GM12878 (cell line): ENCODE data around the gene ARCN1. TPM values are rescaled to one million over a fixed set of nuclear protein-coding genes. Genes with fewer than 3 reads are reported as not detected.
"Not testable (repeated sequence)": the region's sequence is repeated elsewhere in the genome, so short reads cannot be mapped to it uniquely, and the experiment has no call there.

Experiments
- ATAC-seq: fragments of 200-7000 bp; cut with Tn5 transposase; 3 replicates; pipeline ENCODE4 v1.9.1; 2020; ENCODE audit warnings: mild to moderate bottlenecking, moderate library complexity
- BruUV-seq: library from RNA; stranded (reverse); fragments of 400-500 nt; replicated peaks from 2 replicates; lab custom pipeline; 2021; lab: Mats Ljungman, UMichigan
- CTCF ChIA-PET: fragments of 300-600 bp; sonication (Branson Sonifier 250); formaldehyde crosslinking; extraction: SDS; loops from one replicate; lab custom pipeline; 2021; ENCODE audit warnings: inconsistent platforms; lab: Yijun Ruan, JAX
- POLR2A ChIA-PET: fragments of 350-600 bp; formaldehyde crosslinking; extraction: SDS; loops from one replicate; lab custom pipeline; 2021; ENCODE audit warnings: inconsistent platforms; lab: Charles Lee
- RAD21 ChIA-PET: fragments of 300-600 bp; sonication (Branson Sonifier 250); formaldehyde crosslinking; loops from one replicate; lab custom pipeline; 2023; ENCODE audit warnings: antibody characterized with exemption; ENCODE audit not compliant: unreplicated experiment; lab: Charles Lee
- SMC1A ChIA-PET: fragments of 300-600 bp; sonication (Branson Sonifier 250); formaldehyde crosslinking; loops from one replicate; lab custom pipeline; 2023; ENCODE audit not compliant: unreplicated experiment, uncharacterized antibody; lab: Charles Lee
- DNase-seq: peaks from one replicate; pipeline ENCODE4 v3.0.0-alpha.2; 2011; ENCODE audit warnings: low read depth, low spot score
- FAIRE-seq: peaks from 3 replicates; lab custom pipeline; 2011; peaks lifted over from hg19 to GRCh38; lab: Jason Lieb, UNC
- H2AFZ ChIP-seq: 2 replicates; pipeline ENCODE4 v1.6.0; 2011; ENCODE audit warnings: low read depth, low read length, control low read depth; ENCODE audit not compliant: control insufficient read depth
- H3K27ac ChIP-seq: 2 replicates; pipeline ENCODE4 v1.5.1; 2011; ENCODE audit warnings: control low read depth; ENCODE audit not compliant: control insufficient read depth, insufficient read depth
- H3K27me3 ChIP-seq, 2 experiments: replicated peaks in 1 of 2; 2 replicates each; pipeline versions ENCODE4 v1.6.0 to v1.6.1; 2011; ENCODE audit warnings: low read length in 1 of 2; ENCODE audit not compliant: control insufficient read depth in 2 of 2, insufficient read depth in 2 of 2
- H3K36me3 ChIP-seq, 2 experiments: 2 replicates each; pipeline ENCODE4 v1.5.1; 2011; ENCODE audit warnings: low read length in 1 of 2; ENCODE audit not compliant: control insufficient read depth in 2 of 2, insufficient read depth in 2 of 2
- H3K4me1 ChIP-seq: 2 replicates; pipeline ENCODE4 v1.6.1; 2011; ENCODE audit warnings: mild to moderate bottlenecking, low read length, moderate library complexity, mixed read lengths; ENCODE audit not compliant: control insufficient read depth, insufficient read depth
- H3K4me2 ChIP-seq: 2 replicates; pipeline ENCODE4 v1.6.0; 2011; ENCODE audit warnings: control low read depth; ENCODE audit not compliant: control insufficient read depth, insufficient read depth
- H3K4me3 ChIP-seq: fragments of 200-600 bp; sonication (generic); 2 replicates; pipeline ENCODE4 v1.5.1; 2016
- H3K79me2 ChIP-seq: 2 replicates; pipeline ENCODE4 v1.6.0; 2011; ENCODE audit warnings: low read length; ENCODE audit not compliant: control insufficient read depth, insufficient read depth
- H3K9ac ChIP-seq: 2 replicates; pipeline ENCODE4 v1.8.0; 2011; ENCODE audit warnings: low read length, control low read depth, mixed read lengths; ENCODE audit not compliant: control insufficient read depth, insufficient read depth
- H3K9me3 ChIP-seq: replicated peaks from 3 replicates; pipeline ENCODE4 v1.5.1; 2011; ENCODE audit warnings: mild to moderate bottlenecking, low read length; ENCODE audit not compliant: control insufficient read depth, insufficient read depth
- H4K20me1 ChIP-seq: 2 replicates; pipeline ENCODE4 v1.6.0; 2011; ENCODE audit not compliant: control insufficient read depth, insufficient read depth
- BACH1 ChIP-seq: fragments of 450-650 bp; IDR thresholded peaks from 2 replicates; pipeline ENCODE4 v1.6.1; 2017; ENCODE audit warnings: mild to moderate bottlenecking, borderline replicate concordance
- EED ChIP-seq: sonication (generic); IDR thresholded peaks from 2 replicates; pipeline ENCODE4 v1.6.1; 2016; ENCODE audit warnings: antibody characterized with exemption, low read depth
- EP300 ChIP-seq, 2 experiments: fragments of 150-350 bp in 1 of 2; IDR thresholded peaks; 2 replicates each; pipeline ENCODE4 v1.6.1; 2011 to 2012; ENCODE audit warnings: low read depth in 2 of 2, low read length in 2 of 2, borderline replicate concordance in 1 of 2, improper control_type of control experiment in 1 of 2, inconsistent platforms in 1 of 2; ENCODE audit not compliant: control insufficient read depth in 1 of 2
- EZH2 ChIP-seq: IDR thresholded peaks from 2 replicates; pipeline ENCODE4 v1.6.1; 2012; ENCODE audit warnings: low read depth, mild to moderate bottlenecking, control low read depth, inconsistent platforms, low read length, borderline replicate concordance; ENCODE audit not compliant: control insufficient read depth
- HDAC6 ChIP-seq: fragments of 200-600 bp; sonication (generic); IDR thresholded peaks from one replicate; pipeline ENCODE4 v1.8.0; 2017; ENCODE audit warnings: antibody characterized with exemption; ENCODE audit not compliant: unreplicated experiment
- HDGF ChIP-seq: fragments of 450-650 bp; IDR thresholded peaks from 2 replicates; pipeline ENCODE4 v1.6.1; 2016; ENCODE audit warnings: antibody characterized with exemption
- IRF4 ChIP-seq: IDR thresholded peaks from 2 replicates; pipeline ENCODE4 v1.6.1; 2011; ENCODE audit warnings: low read depth, low read length
- LARP7 ChIP-seq: fragments of 450-650 bp; IDR thresholded peaks from 2 replicates; pipeline ENCODE4 v1.6.1; 2017; ENCODE audit warnings: mild to moderate bottlenecking
- POLR2AphosphoS2 ChIP-seq: IDR thresholded peaks from 2 replicates; pipeline ENCODE4 v1.6.1; 2011; ENCODE audit warnings: low read depth, mild to moderate bottlenecking, low read length, improper control_type of control experiment, moderate library complexity
- RAD21 ChIP-seq: IDR thresholded peaks from 2 replicates; pipeline ENCODE4 v1.6.1; 2011; ENCODE audit warnings: mild to moderate bottlenecking, low read depth, low read length, moderate library complexity; ENCODE audit not compliant: insufficient read depth
- SREBF2 ChIP-seq: IDR thresholded peaks from 2 replicates; pipeline ENCODE4 v1.6.1; 2012; ENCODE audit warnings: mild to moderate bottlenecking, low read length
- WGBS: methylation state at CpG from one replicate; pipeline ENCODE4 v1.1.6; 2016; ENCODE audit warnings: low lambda C conversion rate; ENCODE audit not compliant: insufficient replicate concordance, insufficient coverage; ENCODE audit errors: missing lambda C conversion rate; 5-methylcytosine and 5-hydroxymethylcytosine counted together
- in situ Hi-C: fragments of 300-500 bp; cut with MboI; formaldehyde crosslinking; loops from 9 replicates; pipeline ENCODE4 v1.14.3; 2018; ENCODE audit warnings: mixed read lengths
- intact Hi-C: fragments of 100-400 bp; cut with micrococcal nuclease; formaldehyde crosslinking; loops from one replicate; pipeline ENCODE4 v1.14.2; 2022; ENCODE audit not compliant: unreplicated experiment
- polyA plus RNA-seq, 11 experiments: library from polyadenylated mRNA; depleted of rRNA in 4 of 11; unstranded in 6 of 11; stranded (reverse) in 5 of 11; fragments of >200 nt; fragmentation: Nextera tagmentation in 4 of 11; fragmentation: Illumina TruSeq in 1 of 11; extraction: Ambion mirVana in 4 of 11; extraction: Trizol in 1 of 11; gene quantifications; 1 replicate in 1 of 11; 2 replicates in 10 of 11; pipeline versions ENCODE4 v1.2.1 to v1.2.3, GENCODE V29; 2011 to 2016; ENCODE audit warnings: inconsistent platforms in 2 of 11, missing spikeins in 2 of 11, low read depth in 1 of 11
- total RNA-seq, 4 experiments: library from RNA; depleted of rRNA in 3 of 4; stranded (reverse); fragments of >200 nt in 3 of 4; fragmentation: Illumina TruSeq in 1 of 4; extraction: Trizol in 1 of 4; gene quantifications; 2 replicates each; pipeline versions ENCODE4 v1.2.1 to v1.2.3, GENCODE V29; 2013 to 2021
- TF ChIP-seq, protein P1 (sequence below), 3 experiments: IDR thresholded peaks in 2 of 3; conservative IDR thresholded peaks in 1 of 3; 2 replicates each; pipeline ENCODE4 v1.5.1; 2011; ENCODE audit warnings: low read depth in 3 of 3, low read length in 3 of 3, mild to moderate bottlenecking in 3 of 3, control low read depth in 2 of 3, moderate library complexity in 2 of 3, inconsistent platforms in 1 of 3, mixed read lengths in 1 of 3; ENCODE audit not compliant: control insufficient read depth in 2 of 3, insufficient read depth in 1 of 3; ENCODE audit errors: extremely low read depth in 1 of 3

ARCN1 gene
- total and polyA plus RNA-seq, 10 of the 15 experiments (the other 5 are each of a cell fraction or from before 2014, with no cell fraction given), result 33.3 to 172 (median 106) TPM

DNA sequence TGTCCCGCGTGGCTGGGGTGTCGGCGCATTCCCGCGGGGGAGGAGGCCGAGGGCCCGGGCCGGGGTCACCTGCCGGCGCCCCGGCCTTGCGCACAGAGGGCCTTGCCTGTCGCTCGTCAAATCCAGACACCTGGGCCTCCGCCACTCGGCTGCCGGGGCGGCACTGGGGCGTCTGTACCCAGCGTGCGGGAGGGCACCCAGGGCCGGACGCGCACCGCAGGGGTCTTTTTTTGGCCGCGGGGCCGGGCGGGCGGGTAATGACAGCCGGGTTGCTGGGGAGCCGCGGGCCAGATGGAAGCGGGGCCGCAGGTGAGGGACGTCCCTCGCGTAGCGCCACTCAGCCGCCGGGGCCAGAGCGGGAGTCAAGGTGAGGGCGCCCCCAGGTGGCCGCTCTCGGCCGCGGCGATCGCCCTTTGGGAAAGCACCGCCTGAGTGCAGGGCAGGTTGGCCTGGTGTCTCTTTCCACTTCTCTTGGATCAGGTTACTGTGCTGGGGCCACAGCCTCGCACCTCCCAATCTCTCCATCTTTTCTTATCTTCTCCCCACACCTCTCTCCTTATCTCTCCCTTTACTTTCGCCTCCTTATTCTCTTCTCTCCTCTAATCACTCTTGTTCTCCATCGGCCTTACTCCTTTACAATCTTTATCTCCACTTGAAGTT is 38.7 kb downstream of the ARCN1 start (continued):
- TF ChIP-seq RAD21, result peak; percentile 46
- no peak for TF ChIP-seq EED
- TF ChIP-seq HDAC6, result no peak
- peak; percentile 22; the same call in 1 of the 2 replicates for TF ChIP-seq BACH1
- TF ChIP-seq SREBF2, result no peak
- 0 out of 2 replicates have a peak, but pooled peaks have one; percentile 8 for TF ChIP-seq EZH2
- TF ChIP-seq, protein P1, sequence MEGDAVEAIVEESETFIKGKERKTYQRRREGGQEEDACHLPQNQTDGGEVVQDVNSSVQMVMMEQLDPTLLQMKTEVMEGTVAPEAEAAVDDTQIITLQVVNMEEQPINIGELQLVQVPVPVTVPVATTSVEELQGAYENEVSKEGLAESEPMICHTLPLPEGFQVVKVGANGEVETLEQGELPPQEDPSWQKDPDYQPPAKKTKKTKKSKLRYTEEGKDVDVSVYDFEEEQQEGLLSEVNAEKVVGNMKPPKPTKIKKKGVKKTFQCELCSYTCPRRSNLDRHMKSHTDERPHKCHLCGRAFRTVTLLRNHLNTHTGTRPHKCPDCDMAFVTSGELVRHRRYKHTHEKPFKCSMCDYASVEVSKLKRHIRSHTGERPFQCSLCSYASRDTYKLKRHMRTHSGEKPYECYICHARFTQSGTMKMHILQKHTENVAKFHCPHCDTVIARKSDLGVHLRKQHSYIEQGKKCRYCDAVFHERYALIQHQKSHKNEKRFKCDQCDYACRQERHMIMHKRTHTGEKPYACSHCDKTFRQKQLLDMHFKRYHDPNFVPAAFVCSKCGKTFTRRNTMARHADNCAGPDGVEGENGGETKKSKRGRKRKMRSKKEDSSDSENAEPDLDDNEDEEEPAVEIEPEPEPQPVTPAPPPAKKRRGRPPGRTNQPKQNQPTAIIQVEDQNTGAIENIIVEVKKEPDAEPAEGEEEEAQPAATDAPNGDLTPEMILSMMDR (IDR thresholded peaks at IDR 0.05 in 2 of 3, conservative IDR thresholded peaks at IDR 0.05 in 1 of 3; ENCODE audit: control insufficient read depth in 2 of 3, extremely low read depth in 1 of 3, insufficient read depth in 1 of 3, low read depth in 3 of 3, low read length in 3 of 3), result peak; percentile 72 to 88 (median 87); a peak in 5 of 6 replicates
- TF ChIP-seq LARP7, result no peak; the same call in 1 of the 2 replicates
- TF ChIP-seq HDGF, result 0 out of 2 replicates have a peak, but pooled peaks have one; percentile 50
- no peak for TF ChIP-seq IRF4
- no peak for TF ChIP-seq EP300 (IDR thresholded peaks at IDR 0.05; ENCODE audit: borderline replicate concordance in 1 of 2, control insufficient read depth in 1 of 2, low read depth in 2 of 2, low read length in 2 of 2)
- TF ChIP-seq POLR2AphosphoS2, result no peak

DNA sequence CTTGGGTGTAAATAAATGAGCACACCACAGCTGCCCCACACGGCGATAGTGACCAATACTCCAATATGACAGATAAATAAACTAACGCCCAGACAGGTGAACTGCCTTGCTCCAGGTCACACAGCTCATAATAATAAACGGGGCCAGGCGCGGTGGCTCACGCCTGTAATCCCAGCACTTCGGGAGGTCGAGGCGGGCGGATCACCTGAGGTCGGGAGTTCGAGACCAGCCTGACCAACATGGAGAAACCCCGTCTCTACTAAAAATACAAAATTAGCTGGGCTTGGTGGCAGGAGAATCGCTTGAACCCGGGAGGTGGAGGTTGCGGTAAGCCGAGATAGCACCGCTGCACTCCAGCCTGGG is 39.2 kb downstream of the ARCN1 start:
- H3K9ac ChIP-seq, H2AFZ ChIP-seq, H3K4me1 ChIP-seq, BruUV-seq, H3K36me3 ChIP-seq, RAD21 ChIA-PET, H3K9me3 ChIP-seq, intact Hi-C loops, DNase-seq, H3K27ac ChIP-seq, H4K20me1 ChIP-seq, in situ Hi-C loops, H3K4me3 ChIP-seq, FAIRE-seq, ATAC-seq, H3K4me2 ChIP-seq, H3K79me2 ChIP-seq: not testable (repeated sequence)
- POLR2A ChIA-PET, result interaction anchor here (0.6 kb wide), 1 partner anchor 395 kb away, joined by 4 read pairs; no protein-coding TSS in a partner anchor
- CTCF ChIA-PET, result interaction anchor here (0.7 to 3.1 kb wide), 8 partner anchors 11 to 469 kb away, joined by 3 to 25 read pairs (median 4); no protein-coding TSS in a partner anchor
- SMC1A ChIA-PET, result interaction anchor here (0.7 to 2.0 kb wide), 5 partner anchors 12 to 470 kb away, joined by 3 to 8 read pairs (median 3); no protein-coding TSS in a partner anchor
- 60% methylated on average over 18 of the region's 19 CpGs for WGBS
- H3K27me3 ChIP-seq, result peaks cover 22 to 36% of the 10 kb centered on the region in 2 experiments; a peak in 3 of 4 replicates
